Renal cortex interstitium (tissue), 11 donors: ENCODE measurements around the gene CDH12. TPM values are rescaled to one million over a fixed set of nuclear protein-coding genes. Genes with fewer than 3 reads are reported as not detected.
"Not testable (repeated sequence)": the region's sequence is repeated elsewhere in the genome, so short reads cannot be mapped to it uniquely, and the experiment has no call there.

ENCODE experiments used
- DNase-seq, 11 donors: peaks; one replicate each; pipeline ENCODE4 v3.0.0-alpha.2; 2013; ENCODE audit warnings: low read depth in 9 of 11, low spot score in 4 of 11; ENCODE audit errors: extremely low read depth in 1 of 11
- polyA plus RNA-seq, 3 donors: library from polyadenylated mRNA; unstranded; fragments of 120-200 nt; gene quantifications; one replicate each; pipeline ENCODE4 v1.2.1, GENCODE V29; 2013; ENCODE audit not compliant: insufficient read length in 3 of 3

Gene CDH12
- polyA plus RNA-seq, 3 donors, result 6.1 to 8.0 (median 6.4) TPM

DNA sequence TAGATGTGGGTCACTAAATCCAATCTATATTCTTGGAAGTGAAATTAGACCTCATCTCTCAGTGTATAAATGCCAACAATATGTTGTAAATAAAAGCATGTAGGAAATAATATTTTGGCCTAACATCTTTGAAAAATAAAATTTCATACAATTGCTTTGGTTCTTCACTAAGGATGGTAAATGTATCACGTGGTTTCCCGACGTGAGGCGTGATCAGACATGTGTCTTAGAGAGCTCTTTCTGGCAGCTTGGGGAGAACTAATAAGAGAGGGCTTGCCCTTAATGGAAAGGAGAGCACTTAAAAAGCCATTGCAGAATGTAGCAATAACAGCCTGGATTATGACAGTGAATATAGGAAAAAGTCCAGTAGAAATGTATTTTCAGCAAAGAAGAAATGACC, 602.6 kb downstream of the CDH12 start:
- DNase-seq, result no peak

DNA sequence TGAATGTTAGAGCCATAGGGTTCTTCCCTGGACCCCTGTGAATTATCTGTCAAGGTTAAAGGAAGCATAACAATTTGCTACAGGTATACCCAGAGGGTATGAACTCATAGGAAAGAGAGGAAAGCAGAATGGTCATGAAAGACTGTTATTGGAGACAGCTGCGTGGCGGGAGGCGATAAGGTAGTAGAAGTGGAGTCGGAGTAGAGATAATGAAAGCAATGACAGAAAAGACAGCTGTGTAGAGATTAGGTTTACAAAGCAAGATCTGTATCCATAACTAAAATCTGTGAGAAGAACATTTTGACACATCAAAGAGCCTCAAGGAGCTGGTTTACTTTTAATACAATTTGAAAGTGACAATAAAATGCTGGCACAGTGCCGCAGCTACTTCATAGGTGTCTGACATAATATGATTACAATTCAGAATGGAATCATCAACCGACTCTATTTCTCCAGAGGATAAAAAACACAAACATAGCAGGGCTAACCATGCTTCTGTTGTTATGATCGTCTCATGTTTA, 603.9 kb downstream of the CDH12 start:
- no peak for DNase-seq

DNA sequence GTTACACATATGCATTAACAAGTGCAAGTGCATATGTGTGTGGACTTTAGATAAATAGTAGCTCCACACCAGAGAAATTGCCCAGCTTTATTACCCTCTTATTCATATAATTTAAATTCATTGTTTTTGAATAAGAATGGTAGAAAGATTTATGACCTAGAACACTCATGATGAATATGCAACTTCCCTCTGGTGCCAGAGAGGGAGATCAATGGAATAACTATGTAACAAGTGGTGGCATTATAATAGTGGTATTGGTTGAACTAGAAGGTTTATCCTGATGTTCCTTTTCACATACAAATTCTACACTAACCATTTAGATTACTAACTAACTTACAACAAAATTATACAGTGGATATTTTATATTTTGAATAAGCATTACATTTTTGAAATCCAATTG, 607.4 kb downstream of the CDH12 start:
- DNase-seq, result no peak

DNA sequence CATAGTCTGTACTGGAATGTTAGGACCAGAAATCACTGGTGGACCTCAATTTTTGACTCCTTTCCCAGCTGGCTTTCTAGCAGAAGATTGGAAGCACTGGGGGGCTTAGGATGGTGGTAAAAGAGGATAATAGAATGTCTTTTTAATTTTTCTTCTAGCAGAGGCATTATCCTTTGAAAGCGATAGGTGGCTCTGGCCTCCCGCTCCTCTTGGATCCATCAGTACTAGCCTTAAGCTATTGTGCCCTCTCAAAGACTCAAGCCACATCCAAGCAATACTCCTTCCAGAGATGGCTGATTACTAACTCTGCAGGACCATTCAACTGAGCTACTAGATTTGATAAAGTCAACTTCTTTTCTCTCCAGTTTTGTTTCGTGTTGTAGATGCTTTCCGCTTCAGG, 610.6 kb downstream of the CDH12 start:
- DNase-seq, result no peak

DNA sequence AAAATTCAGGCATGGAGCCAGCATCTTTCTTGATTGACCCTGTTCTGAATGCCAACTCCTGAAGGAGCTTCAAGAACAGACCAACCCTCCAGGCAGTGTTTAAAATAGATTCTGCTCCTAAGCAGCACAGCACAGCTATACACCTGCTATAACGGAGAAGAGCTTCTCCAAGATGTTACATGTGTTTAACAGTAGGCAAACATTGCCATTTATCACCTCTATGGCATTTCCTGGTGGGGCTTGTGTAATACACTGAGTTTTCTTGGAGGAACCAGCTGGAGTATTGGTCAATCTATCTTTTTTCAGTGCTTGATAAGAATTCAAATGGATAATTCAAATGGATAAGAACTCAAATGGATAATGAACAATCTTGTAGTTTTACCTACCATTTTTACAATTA, 615.1 kb downstream of the CDH12 start:
- DNase-seq, result no peak

DNA sequence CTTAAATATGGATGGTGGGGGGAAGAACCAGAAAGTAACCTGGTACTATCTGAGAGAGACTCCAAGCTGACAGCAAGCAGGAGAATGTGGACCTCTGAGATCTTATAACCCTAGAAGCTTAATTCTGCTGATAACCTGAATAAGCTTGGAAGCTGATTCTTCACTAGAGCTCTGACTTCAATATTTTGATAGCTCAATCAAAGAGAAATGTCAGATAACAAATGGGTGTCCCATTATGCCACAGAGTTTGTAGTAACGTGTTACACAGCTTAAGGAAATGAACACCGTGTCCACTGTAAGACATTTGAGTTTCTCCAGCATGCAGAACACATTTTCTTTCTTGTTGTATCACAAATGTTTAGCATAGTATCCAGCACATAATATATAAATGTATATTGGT, 626.7 kb downstream of the CDH12 start:
- no peak for DNase-seq

DNA sequence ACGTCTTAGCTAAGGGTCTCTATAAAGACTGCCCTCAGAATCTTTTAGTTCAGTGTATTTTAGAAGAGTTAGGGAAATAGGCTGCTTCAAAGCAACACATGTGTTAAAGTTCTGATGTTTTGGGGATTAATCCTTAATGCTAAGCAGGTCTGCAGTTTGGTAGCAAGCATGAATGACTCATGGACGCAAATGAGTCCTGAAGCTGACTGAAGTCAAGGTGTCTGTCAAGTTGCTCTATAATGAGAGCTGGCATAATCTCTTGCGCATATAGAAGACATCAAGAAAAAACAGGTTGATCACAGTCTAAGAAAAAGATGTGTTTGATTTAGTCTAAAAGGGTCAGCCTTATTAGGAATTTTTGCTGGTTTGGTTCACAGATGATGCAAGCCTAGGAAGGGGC, 630.1 kb downstream of the CDH12 start:
- no peak for DNase-seq

DNA sequence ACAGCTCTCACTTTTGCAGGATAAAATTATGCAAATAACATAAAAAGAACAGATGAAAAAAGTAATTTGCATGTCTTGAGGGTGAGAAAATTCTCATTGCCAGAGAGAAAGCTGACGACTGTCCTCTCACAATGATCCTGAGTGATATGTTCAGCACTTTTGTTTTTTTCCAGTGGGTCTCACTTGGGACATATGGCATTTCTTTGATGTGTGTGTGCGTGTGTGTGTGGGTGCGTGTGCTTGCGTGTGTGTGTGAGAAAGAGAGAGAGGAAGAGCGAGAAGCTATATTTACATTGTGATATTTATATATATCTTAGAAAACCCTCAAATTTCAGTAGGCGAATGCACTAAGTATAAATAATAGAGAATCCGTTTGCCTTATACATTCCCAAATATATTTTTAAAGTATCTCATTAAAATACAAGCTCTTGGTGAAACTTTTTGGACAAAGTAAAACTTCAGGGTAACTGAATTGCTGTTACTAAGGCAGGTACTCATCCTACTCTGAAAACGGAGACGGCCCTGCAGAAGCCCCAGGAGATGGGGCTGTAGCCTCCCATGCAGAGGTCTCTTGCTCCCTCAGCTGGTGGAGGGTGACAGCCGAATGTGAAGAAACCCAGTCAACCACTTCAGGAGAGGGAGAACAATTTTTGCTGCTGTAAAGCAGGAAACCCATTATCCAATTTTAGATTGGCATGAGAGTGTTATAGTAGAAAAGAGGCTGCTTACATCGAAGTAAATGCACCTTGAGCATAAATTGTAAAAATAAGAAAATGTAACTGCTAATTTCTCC, 639.2 kb downstream of the CDH12 start:
- peak in 1 of 11 donors; percentile 7 for DNase-seq

DNA sequence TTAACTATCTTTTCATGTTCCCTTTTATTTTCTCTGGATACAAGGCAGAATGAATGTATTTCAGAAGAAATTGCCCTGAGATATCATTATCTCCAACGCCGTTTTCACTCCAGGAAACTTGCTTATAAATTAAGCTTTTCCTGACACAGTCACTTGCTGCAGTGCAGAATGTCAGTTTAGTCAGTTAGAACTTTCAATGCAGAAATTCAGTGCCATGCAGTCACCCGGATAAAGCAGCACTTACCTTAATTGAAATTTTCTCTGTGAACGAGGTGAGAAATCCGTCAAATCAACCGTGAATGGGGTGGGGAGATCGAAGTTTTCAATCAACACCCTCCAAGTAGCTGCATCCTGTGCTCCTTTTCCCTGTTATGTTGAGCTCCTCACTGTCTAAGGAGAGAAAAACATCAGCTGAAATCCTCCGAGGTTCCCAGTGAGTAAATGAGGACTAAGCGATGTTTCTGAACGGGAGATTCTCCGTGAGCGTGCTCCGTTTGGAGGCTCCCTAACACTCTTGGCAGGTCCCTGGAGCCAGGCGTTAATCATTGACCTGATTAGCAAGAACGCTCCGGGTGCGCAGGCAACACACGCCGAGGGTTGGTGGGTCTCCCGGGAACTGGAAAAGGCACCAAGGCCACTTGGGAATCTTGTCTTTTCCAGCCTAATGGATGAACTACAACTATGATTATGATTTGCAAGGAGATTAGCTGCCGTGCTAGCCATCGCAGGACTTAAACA, 640.7 kb downstream of the CDH12 start:
- DNase-seq, result peak in 4 of 11 donors; percentile 12 to 37 (median 26)

DNA sequence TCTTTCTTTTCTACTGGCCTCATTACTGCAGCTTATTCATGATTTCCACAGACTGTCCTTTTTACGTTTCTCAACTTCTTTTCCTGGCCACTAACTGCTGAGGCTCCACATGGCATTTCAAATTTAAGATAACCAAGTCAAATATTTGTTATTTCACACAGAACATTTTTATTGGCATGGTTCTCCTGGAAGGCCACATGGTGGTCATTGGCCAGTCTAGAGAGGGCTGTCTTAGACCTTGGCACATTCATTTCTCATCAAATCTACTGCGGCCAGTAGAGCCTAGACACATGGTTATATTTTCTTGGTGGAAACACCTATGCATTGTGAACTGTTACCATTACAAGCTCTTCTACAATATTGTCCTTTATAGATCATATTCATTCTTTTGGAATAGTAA, 644.7 kb downstream of the CDH12 start:
- not testable (repeated sequence) for DNase-seq

DNA sequence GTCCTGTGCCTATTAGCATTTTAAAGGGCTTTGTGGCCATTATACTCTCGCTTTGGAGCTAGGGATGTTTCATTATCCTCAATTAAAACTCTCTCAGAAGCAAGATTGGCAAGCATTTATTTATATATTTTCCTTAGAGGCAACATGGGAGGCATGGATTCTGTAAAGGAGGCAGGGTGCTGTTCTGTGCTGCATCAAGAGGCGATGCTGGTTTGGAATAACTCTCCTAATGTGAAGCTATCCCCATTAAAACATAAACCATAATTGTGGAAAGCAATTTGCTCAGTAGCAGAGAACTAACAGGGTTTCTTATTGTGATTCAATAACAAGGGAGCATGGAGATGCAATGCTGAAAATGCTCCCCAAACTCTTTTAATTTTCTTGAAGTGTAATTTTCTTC, 664.5 kb downstream of the CDH12 start:
- DNase-seq, result not testable (repeated sequence)

DNA sequence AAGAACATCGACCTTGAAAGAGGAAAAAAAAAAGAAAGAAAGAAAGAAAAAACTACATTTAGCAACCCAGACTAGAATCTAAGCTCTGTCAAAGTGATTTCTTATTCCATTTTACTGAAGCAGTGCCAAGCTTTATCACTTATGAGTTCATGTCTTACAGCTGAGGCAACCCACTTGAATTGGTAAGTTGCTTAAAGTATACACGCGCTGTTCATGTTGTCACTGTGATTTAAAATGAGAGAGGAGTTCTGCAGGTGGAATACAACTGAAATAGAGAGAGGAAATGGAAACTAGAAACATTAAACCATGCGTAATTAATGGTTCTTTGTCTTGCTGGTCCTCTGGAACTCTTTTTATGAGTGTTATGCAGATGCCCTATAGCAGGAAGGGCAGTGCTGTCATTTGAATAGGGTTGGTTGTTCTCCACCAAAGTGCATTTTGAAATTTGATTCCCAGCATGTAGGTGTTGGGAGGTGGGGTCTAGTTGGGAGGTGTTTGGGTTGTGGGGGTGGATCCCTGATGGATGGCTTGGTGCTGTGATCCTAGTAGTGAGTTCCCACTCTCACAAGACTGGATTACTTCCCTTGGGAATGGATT, 665.4 kb downstream of the CDH12 start:
- peak in 3 of 11 donors; percentile 2 to 6 (median 5) for DNase-seq

DNA sequence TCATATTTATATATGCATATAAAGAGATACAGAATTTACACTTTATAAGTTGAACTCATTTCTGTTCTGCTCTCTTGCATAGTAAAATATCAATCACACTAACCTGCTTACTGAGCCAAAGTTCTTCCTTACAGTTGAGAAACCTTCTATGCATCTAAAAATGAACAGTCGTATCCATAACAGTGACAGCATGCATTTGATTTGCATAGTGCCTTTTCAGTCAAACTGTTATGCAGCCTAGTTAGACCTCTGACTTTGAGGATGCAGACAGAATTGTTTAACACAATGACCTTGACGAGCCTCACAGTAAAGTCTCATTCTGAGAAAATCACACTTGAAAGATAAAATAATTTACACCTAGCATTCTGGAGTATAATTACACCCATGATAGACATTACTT, 683.9 kb downstream of the CDH12 start:
- not testable (repeated sequence) for DNase-seq

DNA sequence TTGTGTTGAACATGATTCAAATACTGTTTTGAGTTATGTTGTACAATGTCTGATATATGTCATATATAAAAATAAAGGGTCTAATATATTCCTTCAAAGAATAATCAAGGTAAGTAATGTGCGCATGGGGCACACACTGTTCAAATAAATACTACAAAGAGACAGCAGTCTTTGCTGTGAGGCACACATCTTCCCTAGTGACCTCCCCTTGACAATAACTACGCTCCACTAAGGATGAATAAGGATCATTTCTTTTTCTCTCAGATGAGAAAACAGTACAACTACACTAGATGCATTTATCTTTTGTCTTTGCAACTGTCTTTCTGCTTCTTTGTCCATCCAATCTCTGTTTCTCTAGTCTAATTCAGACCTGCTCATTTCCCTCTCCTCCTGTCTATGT, 684.4 kb downstream of the CDH12 start:
- DNase-seq, result not testable (repeated sequence)

DNA sequence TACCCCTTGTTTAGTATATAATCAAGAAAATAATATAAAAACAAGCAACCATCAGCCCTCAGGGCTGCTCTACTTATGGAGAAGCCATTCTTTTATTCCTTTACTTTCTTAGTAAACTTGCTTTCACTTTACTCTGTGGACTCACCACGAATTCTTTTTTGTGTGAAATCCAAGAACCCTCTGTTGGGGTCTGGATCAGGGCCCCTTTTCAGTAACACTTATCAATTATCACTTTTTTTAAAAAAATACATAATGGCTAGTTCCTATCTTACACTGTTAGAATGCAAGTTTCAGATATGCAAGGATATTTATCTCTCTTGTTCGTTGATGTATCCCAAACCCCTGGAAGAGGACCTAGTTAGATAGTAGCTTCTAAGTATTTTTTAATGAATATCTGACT, 687.2 kb downstream of the CDH12 start:
- not testable (repeated sequence) for DNase-seq

DNA sequence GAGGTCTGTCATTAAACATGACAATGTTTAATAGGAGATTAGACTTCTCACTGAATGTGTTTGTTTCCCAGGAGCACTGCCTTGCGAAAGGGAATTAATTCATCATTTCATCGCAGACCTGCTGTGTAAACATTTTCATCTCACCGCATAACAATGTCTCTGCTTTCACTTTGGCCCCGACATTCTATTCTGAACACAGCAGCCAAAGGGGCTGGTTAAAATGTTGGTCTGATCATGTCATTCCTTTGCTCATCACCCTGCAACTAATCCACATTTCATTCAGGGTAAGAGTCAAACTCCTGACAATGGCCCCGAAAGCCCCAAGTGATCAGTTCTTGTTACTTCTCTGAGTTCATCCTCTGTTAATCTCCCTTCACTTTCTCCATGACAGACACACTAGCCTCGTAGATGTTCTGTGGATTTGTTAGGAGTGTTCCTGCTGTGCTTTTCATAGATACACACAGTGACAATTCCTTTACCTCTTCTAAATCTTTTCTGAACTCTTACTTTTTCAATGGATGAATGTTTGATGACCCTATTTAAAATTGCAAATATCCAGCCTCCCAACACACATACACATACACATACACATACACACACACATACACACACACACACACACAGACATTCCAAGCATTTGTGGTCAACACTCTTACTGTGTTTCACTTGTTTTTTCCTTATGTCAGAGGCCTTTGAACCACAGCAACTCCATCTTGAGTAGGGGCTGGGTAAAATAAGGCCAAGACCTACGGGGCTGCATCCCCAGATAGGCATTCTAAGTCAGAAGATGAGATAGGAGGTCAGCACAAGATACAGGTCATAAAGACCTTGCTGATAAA, 688.0 kb downstream of the CDH12 start:
- DNase-seq, result not testable (repeated sequence)

DNA sequence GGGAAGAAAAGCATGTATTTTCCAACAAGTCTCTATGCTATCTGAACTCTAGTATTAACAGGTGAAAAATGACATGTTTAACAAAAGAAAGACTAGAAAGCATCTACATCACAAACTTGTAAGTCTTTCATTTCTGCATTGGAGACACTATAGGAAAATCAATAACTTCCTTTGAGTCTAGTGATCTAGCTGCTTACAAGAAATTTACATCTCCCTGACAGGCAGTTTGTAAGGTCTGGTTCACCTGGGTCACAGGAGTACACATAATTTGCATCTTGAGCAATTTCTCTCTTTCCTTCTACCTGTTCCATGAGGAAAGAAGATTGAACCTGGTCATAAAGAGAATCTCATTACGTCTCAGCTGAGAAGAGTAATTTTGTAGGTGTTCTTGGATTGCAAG, 696.2 kb downstream of the CDH12 start:
- not testable (repeated sequence) for DNase-seq

DNA sequence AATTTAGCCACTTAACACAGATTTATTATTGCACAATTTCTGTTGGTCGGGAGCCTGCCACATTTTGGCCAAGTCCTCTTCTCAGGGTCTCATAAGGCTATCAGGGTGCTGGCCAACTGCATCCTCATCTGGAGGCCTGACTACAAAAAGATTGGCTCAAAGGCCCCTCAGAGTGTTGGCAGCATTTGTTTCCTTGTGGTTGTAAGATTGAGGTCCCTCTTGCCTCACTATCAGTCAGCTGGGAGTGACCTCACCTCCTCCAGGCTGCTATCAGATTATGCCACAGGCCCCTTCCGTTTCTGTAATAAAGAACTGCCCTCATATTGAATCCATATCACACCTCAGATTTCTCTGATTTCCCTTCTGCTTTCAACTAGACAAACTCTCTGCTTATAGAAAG, 698.4 kb downstream of the CDH12 start:
- DNase-seq, result not testable (repeated sequence)

DNA sequence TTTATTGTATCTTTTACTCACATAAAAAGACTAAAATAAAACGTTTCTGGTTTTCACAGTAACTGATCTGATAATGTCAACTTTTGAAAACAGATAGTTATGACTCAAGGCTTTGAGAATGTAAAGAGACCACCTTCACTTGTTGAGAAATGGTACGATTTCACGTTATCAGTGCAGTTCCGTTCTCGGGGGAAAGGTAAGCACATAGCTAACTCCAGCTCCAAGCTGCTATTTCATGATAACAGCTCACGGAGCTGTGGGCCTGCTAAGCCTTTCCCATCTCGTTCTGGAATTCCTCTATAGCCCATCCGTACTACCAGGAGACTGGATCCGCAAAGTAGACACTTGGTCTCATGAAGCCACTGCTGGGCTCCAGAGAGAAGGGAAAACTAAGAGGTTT, 701.3 kb downstream of the CDH12 start:
- DNase-seq, result not testable (repeated sequence)
